GM18511 (cell line): ENCODE results near the gene ZBTB16.

Source experiments
- ATAC-seq: cut with Tn5 transposase; IDR thresholded peaks from one replicate; pipeline ENCODE4 v1.9.1; 2021; ENCODE audit warnings: mild to moderate bottlenecking, moderate library complexity; ENCODE audit not compliant: unreplicated experiment

Gene ZBTB16

DNA sequence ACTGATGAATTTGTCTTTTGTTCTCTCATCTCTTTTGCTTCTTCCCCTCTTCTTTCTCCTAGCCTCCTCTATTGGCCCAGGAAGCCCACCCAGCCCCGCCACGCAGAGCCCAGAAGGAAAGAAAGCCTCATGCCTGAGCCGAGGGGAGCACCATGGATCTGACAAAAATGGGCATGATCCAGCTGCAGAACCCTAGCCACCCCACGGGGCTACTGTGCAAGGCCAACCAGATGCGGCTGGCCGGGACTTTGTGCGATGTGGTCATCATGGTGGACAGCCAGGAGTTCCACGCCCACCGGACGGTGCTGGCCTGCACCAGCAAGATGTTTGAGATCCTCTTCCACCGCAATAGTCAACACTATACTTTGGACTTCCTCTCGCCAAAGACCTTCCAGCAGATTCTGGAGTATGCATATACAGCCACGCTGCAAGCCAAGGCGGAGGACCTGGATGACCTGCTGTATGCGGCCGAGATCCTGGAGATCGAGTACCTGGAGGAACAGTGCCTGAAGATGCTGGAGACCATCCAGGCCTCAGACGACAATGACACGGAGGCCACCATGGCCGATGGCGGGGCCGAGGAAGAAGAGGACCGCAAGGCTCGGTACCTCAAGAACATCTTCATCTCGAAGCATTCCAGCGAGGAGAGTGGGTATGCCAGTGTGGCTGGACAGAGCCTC, 3.8 kb downstream of the ZBTB16 start:
- no peak for ATAC-seq

DNA sequence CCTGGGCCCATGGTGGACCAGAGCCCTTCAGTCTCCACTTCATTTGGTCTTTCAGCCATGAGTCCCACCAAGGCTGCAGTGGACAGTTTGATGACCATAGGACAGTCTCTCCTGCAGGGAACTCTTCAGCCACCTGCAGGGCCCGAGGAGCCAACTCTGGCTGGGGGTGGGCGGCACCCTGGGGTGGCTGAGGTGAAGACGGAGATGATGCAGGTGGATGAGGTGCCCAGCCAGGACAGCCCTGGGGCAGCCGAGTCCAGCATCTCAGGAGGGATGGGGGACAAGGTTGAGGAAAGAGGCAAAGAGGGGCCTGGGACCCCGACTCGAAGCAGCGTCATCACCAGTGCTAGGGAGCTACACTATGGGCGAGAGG, 4.3 kb downstream of the ZBTB16 start:
- ATAC-seq = no peak

DNA sequence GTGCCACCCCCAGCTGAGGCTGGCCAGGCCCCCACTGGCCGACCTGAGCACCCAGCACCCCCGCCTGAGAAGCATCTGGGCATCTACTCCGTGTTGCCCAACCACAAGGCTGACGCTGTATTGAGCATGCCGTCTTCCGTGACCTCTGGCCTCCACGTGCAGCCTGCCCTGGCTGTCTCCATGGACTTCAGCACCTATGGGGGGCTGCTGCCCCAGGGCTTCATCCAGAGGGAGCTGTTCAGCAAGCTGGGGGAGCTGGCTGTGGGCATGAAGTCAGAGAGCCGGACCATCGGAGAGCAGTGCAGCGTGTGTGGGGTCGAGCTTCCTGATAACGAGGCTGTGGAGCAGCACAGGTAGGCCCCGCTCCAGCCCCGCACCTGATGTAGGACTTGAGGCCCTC, 4.7 kb downstream of the ZBTB16 start:
- no peak for ATAC-seq

DNA sequence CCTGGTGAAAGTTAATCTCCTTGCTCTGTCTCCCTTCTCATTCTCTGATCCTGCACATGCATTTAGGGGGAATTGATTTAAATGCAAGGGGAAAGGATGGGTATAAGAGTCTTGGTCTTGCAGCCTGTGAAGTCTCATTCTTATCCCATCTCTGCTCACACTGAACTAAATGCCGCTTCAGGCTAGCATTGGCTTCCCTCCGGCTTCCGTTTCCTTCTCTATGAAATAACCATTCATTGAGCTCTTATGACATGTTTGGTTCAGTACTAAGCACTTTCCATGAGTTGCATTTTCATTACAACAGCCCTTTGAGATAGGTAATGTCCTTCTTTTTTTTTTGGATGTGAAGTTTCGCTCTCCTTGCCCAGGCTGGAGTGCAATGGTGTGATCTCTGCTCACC, 5.6 kb downstream of the ZBTB16 start:
- no peak for ATAC-seq

DNA sequence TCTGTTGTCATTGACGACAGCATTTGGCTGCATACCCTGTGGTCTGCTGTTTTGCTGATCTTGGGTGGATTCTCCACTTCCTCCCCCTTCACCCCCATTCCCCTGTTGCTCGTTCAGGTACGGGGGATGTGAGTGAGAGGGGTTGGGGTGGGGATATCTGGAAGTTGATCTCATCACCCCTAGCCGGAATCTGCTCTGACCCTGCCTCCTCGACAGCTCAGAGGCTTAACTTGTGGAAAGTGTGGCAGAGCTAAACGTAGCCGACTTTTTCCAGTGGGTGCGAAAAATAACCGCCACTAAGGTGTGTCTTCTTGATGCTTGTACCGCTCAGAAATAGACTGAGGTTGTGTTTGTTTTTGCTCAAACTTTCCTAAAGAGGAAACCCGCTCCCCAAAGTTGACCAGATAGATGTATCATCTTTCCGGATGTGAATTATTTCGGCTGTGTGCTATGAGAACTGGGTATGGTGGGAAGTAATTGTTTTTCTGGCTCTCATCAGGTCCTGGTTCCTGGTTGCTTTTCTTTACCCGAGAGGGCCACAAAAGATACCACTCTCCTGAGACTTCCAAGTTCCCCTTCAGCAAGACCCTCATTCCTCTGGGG, 6.6 kb downstream of the ZBTB16 start:
- ATAC-seq = no peak

DNA sequence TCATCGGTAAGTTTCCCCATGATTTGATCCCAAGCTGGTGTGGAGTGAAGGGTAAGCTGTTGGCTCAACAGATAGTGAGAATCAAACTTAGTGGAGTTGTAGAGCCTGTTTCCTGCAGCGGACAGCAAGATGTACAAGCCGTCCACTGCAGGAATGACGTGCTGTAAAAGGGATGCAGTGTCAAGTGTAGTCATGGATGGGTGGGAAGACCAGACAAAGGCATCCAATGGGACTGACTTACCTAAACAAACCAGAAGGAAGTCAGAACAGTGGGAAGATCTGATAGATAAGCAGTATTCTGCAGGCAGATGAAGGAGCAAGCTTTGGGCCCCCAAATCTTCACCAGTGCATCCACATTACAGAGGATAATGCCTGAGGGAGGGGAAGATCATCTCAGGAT, 8.8 kb downstream of the ZBTB16 start:
- ATAC-seq = no peak

DNA sequence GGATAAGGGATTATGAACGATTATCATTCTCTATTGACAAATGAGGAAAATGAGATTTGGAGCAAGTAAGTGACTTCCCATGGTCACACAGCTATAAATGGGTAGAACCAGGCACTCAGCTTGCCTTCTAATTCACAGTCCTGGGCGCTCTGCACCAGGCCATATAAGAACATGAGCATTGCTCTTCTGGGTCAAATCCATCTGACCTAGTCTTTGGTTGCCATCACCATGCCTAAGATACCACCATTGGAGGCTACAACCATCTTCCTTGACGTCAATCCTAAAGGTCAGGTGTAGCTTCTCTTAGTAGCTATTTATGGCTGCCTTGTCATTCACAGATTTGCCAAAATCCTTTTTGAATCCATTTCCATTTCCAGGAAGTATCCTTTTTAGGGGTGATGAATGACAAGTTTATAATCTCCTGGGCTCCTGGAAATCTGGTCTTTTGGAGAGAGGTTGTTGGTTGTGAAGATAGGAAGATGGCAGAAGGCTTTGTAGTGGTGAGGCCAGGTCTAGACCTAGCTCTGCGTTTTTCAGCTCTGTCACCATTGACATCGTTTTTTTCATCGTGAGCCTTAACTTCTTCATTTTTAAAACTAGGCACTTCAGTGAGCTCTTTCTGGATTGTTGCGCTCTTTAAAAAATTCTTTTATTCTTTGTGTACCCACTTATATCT, 11.1 kb downstream of the ZBTB16 start:
- no peak for ATAC-seq

DNA sequence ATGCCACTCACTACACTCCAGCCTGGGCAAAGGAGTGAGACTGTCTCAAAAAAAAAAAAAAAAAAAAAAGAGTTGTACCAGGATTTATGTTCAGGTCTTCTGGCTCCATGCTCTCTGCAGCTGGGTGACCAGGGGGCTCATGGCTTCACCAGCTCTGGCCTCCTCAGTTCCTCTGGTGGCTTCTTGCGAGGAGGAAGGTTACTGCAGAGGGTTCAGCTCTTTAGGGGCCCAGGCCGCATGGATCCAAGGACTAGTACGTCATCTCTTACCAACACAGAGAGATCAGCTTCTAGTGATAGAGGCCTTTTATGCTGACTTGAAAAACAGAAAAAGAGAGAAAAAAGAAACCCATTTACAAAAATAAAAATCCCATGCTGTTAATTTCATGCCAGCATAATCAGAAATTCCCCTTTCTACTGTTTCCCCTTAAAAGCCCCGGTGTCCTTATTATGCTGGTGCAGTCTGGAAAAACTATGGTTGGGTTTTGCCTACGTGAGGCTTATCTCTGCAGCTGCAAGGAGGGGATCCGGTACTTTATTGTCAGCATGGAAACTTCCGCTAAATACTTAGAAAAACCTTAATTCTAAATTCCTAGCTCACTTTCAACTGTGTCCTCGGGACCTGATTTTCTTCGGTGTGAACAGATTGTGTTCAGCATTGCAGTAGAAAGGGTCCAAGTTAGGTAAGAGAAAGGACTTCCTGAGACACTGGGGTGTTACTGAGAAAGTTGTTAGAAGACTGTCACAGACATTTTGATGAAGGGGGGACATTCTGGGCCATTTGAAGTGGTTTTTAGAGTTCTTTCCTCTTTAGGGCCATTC, 13.7 kb downstream of the ZBTB16 start:
- ATAC-seq = no peak

DNA sequence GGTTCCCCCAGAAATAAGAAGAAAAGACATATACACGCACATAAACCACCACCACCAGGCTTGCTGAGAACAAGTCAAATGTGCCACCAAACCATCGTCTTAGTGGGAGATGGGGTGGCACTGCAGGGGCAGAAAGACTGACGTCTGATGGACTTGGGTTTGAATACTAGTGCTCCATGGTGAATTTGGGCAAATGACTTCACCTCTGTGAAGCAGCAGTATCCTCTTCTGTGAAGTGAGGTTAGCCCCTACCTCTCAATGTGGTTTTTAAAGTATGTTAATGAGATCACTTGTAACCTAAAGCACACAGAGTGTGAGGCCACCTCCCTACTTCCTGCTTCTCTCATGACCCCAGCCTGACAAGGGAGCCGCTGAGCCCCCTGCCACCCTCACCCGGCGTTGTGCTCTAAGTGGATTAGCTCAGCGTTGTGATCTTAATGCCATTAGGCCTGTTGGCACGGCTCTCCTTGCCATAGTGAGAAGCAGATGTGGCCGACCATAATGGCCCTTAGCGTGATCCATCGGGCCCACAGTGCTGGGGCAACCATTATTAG, 14.4 kb downstream of the ZBTB16 start:
- ATAC-seq = no peak

DNA sequence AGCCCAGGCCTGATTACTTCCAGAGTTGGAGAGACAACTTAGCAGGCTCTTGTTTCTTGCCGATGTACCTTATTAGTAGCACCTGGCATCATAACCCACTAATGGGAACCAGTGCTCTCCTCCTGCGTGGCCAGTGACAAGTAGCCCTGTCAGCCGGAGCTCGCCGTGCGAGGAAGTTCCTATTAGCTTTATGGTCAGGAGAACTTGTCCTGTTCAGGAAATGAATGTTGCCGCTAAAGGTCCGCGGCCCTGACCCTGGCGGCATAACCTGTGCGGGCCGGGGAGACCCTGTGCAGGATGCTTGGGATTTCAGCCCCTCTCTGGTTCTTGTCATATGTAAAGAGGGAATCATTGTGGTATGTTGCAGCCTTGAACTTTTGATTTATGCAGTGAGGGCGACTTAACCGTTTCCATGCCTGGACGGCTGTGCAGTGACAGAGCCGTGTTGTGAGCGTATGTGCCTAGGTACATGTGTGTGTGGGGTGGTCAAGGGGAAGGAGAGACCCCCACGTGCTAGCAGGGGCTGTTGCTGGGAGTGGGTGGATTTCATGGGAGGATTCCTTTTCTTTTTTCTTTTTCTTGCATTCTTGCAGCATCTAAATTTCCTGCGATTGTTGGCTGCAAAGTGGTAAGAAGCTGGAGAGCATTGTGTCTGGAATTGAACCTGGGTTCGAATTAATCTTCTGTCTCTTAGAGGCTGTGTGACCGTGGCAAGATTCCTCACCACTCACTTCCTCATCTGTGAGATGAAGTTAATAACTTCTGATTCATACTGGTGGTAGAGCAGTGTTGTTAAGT, 15.2 kb downstream of the ZBTB16 start:
- no peak for ATAC-seq

DNA sequence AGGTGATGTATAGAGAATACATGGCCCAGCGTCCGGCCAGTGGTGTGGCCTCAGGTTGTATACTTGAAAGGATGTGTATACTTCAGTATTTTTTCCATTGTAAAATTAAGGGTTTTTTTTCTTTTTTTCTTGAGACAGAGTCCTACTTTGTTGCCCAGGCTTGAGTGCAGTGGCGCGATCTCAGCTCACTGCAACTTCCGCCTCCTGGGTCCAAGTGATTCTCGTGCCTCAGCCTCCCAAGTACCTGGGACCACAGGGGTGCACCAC, 15.8 kb downstream of the ZBTB16 start:
- ATAC-seq = no peak

DNA sequence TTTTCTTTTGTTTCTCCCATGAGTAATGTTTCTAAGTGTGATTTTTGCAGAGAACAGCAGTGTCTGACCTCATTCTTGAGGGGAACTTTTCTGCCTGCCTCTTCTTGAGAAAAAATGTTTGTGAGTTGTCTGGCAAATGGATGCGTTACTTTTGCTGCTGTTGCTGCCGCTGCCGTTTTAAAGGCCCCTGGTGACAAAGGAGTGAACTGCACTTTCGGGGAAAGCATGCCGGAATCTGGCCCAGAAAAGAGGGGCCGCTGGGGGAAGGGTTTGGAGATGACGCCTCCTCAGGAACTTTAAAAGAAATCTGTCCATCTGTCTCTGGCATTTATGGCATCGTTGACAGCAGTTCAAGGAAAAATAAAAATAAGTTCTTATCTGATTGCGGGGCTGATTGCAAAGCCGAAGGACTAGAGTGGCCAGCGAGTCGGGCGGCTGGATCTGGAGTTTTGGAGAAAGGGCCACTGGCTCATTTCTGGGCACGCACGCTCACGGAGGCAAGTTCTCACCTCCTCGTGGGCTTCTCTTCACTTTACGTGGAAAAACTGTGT, 16.5 kb downstream of the ZBTB16 start:
- ATAC-seq = no peak

DNA sequence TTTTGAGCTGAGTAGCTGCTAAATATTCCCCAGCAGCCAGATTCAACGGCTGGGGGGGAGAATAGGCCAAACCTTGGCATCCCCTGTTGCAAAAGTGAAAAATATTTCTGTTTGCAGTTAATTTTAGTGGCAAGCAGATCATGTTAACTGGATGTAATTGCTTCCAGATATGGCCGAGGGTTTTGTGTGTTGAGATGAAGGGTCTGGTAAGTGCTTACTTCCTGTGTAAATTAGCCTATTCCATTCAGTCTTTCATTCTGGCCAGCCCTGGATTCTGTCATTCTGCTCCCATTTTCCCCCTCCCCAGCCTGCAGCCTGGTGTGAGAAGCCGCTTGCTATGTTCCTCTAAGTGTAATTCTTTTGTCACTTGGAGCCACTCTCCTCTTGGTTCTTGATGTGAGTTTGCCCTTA, 17.4 kb downstream of the ZBTB16 start:
- no peak for ATAC-seq

DNA sequence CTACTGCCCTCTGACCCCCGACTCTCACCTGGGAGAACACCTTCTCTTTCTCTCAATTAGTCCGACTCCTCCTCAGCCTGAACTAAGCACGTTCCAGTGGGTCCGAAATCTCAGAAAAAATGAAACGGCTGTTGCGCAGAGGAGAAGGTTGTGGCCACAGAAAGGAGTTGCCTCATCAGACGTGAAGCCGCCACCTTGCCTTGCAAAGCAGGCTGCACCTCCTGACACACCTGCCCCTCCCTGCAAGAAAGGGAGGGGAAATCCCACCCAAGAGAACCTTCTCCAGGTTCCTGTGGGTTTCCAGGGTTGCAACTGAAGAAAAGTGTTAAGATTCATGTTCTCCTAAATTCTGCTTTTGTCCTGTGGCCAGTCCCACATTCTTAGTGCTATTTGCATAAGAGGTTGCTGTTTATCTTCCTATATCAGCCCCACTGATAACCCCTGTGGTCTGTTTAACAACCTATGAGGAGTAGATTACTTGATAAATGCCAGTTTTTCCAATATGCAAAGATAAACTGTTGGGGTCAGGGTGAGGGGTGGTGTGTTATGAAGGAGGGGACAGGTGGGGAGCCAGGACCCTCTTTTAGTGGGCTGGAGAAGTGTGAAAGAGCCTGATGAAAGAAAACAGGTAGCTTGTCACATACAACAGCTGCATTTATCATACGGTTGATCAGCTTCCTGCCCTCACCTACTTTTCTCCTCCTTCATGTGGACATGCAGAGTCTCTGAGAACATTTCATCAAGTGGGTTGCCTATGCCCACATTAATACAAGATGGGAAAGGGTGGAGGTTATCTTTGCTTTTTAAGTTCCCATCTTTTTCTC, 18.2 kb downstream of the ZBTB16 start:
- ATAC-seq = no peak

DNA sequence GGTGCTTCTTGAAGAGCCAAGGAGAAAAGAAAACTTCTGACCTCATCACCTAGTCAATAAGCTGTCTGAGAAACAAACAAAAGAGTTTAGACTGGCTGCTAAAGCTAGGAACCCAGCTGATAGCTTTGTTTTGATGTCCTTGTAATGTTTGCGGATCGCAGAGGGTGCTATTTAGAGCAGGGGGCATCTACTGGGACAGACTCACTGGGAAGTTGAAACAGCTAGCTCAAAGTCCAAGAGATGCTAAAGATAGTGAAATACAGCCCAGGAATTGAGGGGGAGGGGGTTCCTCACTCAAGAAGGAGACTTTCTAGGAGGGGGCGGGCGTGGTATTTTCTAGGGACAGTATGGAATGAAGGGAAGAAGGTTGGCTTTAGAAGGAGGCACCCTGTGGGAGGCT, 18.9 kb downstream of the ZBTB16 start:
- no peak for ATAC-seq

DNA sequence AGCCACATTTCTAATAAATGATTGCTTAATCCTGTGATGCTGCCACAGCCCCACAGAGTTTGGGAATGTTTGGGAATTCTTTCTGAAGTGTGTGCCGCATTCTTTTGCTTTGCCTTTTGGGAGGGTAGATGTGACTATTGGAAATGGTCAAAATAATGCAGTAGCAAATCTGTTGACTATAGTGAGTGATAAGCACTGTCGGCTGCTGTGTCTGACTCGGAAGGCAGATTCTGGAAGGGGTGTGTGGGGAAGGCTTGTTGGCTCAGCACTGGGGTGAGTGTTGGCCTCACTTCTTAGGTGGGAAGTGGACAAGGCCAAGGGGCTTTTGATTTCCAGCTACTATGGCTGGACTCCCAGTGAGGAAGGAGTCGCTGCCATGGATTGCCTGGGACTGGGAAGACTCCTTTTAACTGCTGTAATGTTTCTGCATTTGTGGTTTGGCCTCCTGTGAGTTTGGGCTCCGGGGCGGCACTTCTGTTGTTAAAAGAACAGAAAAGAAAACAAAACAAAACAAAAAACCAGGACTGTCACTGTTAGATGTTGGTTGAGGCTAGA, 20.1 kb downstream of the ZBTB16 start:
- ATAC-seq = no peak

DNA sequence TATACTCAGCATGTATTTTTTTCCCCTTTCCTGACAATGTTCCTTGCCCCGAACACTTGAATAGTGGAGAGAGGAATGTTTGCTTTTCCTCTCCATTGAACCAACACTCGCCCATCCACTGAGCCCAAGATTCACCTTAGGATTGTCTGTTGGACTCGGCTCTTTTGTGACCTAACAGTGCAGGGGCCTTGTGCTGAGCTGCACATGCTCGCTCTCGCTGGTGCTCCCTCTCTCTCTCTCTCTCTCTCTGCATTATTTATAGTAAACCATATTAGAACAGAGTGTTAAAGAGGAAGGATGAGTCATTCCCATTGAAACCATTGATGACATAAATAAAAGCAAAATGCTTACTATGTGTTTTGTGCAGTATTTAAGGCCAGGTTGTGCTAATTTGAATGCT, 20.7 kb downstream of the ZBTB16 start:
- no peak for ATAC-seq

DNA sequence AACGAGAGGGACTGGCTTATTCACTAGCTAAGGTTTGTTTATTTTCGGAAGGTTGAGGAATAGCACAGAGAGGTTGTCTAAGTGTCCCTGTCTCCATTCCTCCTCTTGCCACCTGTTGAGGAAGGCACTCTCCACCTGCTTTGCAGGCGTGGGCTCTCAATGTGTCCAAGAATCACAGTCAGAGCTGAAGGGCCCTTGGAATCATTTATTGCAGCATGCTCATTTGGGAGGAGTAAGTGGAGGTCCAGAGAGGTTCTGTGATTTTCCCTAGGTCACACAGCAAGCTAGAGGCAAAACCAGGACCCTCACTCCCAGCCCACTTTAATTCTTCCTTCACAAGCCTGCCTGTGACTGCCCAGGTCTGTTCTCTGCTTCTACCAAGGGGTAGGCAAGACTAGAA, 21.3 kb downstream of the ZBTB16 start:
- ATAC-seq = no peak

DNA sequence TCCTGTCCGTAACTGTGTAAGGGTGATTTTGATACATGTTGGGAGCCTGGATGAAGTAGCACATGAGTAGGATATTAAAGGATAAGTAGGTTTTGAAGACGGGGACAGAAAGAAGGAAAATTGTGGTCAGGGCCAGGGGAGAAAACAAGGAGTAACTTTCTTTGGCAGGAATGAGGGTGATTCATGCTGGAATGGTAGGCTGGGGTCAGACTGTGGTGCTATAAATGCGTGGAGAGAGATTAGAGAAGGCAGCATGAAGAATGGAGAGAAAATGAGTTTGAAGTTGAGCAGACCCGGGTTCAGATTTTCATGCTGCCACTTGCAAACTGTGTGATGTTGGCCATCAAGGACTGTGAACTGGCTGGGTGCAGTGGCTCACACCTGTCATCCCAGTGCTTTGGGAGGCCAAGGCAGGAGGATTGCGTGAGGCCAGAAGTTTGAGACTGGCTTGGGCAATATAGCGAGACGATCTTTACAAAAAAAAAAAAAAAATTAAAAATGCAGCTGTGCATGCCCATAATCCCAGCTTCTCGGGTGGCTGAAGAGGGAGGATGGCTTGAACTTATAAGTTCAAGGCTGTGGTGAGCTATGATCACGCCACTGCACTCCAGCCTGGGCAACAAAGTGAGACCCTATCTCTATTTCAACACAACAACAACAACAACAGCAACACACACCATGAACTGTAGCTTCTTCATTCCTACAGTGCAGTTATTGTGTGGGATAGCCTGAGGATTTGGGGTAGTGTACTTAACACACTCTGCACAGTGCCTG, 22.3 kb downstream of the ZBTB16 start:
- ATAC-seq = no peak
